Measurements from ENCODE around the gene DUSP9.

The DUSP9 gene

GRCh38 chrX:153649178-153649914 lies 2.3 kb downstream of the DUSP9 start:
- peak; percentile 38 for DNase-seq

- DNase-seq: no peak
Measured at GRCh38 chrX:153649915-153650782, 3.1 kb downstream of the DUSP9 start.

- DNase-seq: no peak
Measured at GRCh38 chrX:153650959-153651358, 4.0 kb downstream of the DUSP9 start.

GRCh38 chrX:153651540-153652079 lies 4.6 kb downstream of the DUSP9 start:
- DNase-seq: no peak

GRCh38 chrX:153653556-153653955 lies 6.6 kb downstream of the DUSP9 start:
- no peak for DNase-seq

GRCh38 chrX:153657161-153657560 lies 10.2 kb downstream of the DUSP9 start:
- DNase-seq: no peak

- DNase-seq: no peak
Measured at GRCh38 chrX:153659268-153659667, 12.3 kb downstream of the DUSP9 start.

- peak; percentile 36 for DNase-seq
Measured at GRCh38 chrX:153662266-153662665, 15.3 kb downstream of the DUSP9 start.

GRCh38 chrX:153665726-153666306 lies 18.8 kb downstream of the DUSP9 start:
- no peak for DNase-seq

- no peak for DNase-seq
Measured at GRCh38 chrX:153667281-153667955, 20.4 kb downstream of the DUSP9 start.

GRCh38 chrX:153667956-153668396 lies 21.0 kb downstream of the DUSP9 start:
- DNase-seq: peak; percentile 78

GRCh38 chrX:153668423-153669173 lies 21.6 kb downstream of the DUSP9 start:
- DNase-seq: no peak

GRCh38 chrX:153669174-153669890 lies 22.3 kb downstream of the DUSP9 start:
- no peak for DNase-seq

GRCh38 chrX:153669901-153670731 lies 23.1 kb downstream of the DUSP9 start:
- DNase-seq: no peak

- no peak for DNase-seq
Measured at GRCh38 chrX:153670748-153671588, 24.0 kb downstream of the DUSP9 start.

GRCh38 chrX:153671589-153672530 lies 24.9 kb downstream of the DUSP9 start:
- no peak for DNase-seq

- DNase-seq: no peak
Measured at GRCh38 chrX:153672531-153673427, 25.8 kb downstream of the DUSP9 start.
